Left lung (tissue), 10 donors: ENCODE results near the gene PRKN. TPM values are rescaled to one million over a fixed set of nuclear protein-coding genes. Genes with fewer than 3 reads are reported as not detected.

Experiments used
- ATAC-seq: fragments of 200-7000 bp; cut with Tn5 transposase; one replicate; pipeline ENCODE4 v1.9.1; 2020; ENCODE audit warnings: moderate library complexity
- DNase-seq, 4 donors: peaks; one replicate each; pipeline ENCODE4 v3.0.0-alpha.2; 2013 to 2020
- H3K27ac ChIP-seq, 2 donors: fragments of 200-600 bp; sonication (generic) in 1 of 2; one replicate each; pipeline versions ENCODE4 v1.5.0 to v1.8.0; 2020 to 2021
- H3K27me3 ChIP-seq, 2 donors: fragments of 200-600 bp; sonication (generic) in 1 of 2; one replicate each; pipeline versions ENCODE4 v1.5.0 to v1.8.0; 2020 to 2021
- H3K36me3 ChIP-seq, 2 donors: fragments of 200-600 bp; sonication (generic) in 1 of 2; one replicate each; pipeline versions ENCODE4 v1.5.0 to v1.8.0; 2020 to 2021
- H3K4me1 ChIP-seq, 2 donors: fragments of 200-600 bp; one replicate each; pipeline ENCODE4 v1.8.0; 2021
- H3K4me3 ChIP-seq, 2 donors: fragments of 200-600 bp; sonication (generic) in 1 of 2; one replicate each; pipeline versions ENCODE4 v1.5.0 to v1.8.0; 2020 to 2021; ENCODE audit warnings: mild to moderate bottlenecking in 1 of 2
- H3K9me3 ChIP-seq, 2 donors: fragments of 200-600 bp; sonication (generic) in 1 of 2; one replicate each; pipeline versions ENCODE4 v1.5.0 to v1.8.0; 2020 to 2021
- CTCF ChIP-seq, 2 donors: fragments of 200-600 bp; sonication (generic) in 1 of 2; IDR thresholded peaks; one replicate each; pipeline versions ENCODE4 v1.5.0 to v1.8.0; 2021; ENCODE audit warnings: antibody characterized with exemption in 2 of 2
- intact Hi-C, 2 donors: fragments of 100-400 bp; cut with DNase I; formaldehyde crosslinking; loops; one replicate each; pipeline versions ENCODE4 v1.11.2 to v1.14.2; 2022
- polyA plus RNA-seq, 6 donors: library from polyadenylated mRNA; unstranded; fragments of 120-200 nt; gene quantifications; one replicate each; pipeline ENCODE4 v1.2.1, GENCODE V29; 2013; ENCODE audit not compliant: insufficient read length in 6 of 6
- total RNA-seq, 2 donors: library from RNA; stranded (reverse); fragmentation: NEBNext Ultra II Directional; extraction: Animal tissue kit (Norgen Biotek cat#: 25700); gene quantifications; one replicate each; pipeline ENCODE4 v1.2.1, GENCODE V29; 2021
- donor health status: DM: no; HTN: yes; CAD: no.
- donor health status: DM: no; HTN: no; CAD: no.

Gene PRKN
- total and polyA plus RNA-seq, 8 donors, result 1.9 to 4.3 (median 2.5) TPM

GRCh38 chr6:162336359-162336758 is 391.2 kb downstream of the PRKN start:
- no peaks in the 10 kb centered on the region for H3K4me1 ChIP-seq
- intact Hi-C loops, result no loop called here
- DNase-seq, result no peak
- peaks cover 0 to 2% of the 10 kb centered on the region in 2 donors for H3K9me3 ChIP-seq
- no peak for TF ChIP-seq CTCF (IDR thresholded peaks at IDR 0.05)
- no peak overlapping the region for H3K4me3 ChIP-seq
- no peaks in the 10 kb centered on the region for H3K27me3 ChIP-seq
- ATAC-seq, result no peak
- H3K27ac ChIP-seq, result no peak overlapping the region
- H3K36me3 ChIP-seq, result no peaks in the 10 kb centered on the region

GRCh38 chr6:162332365-162332764 is 395.2 kb downstream of the PRKN start:
- Histone ChIP-seq H3K4me1 (no peaks in the 10 kb centered on the region), H3K27ac (no peak overlapping the region), H3K9me3 (peaks cover 0 to 3% of the 10 kb centered on the region in 2 donors), H3K27me3 (no peaks in the 10 kb centered on the region), H3K4me3 (no peak overlapping the region), H3K36me3 (no peaks in the 10 kb centered on the region)
- DNase-seq (no peak), ATAC-seq (no peak)
- TF ChIP-seq CTCF (IDR thresholded peaks at IDR 0.05), result no peak
- intact Hi-C loops, result no loop called here

- intact Hi-C loops, result no loop called here
- DNase-seq (no peak), ATAC-seq (no peak)
- Histone ChIP-seq H3K4me3 (no peak overlapping the region), H3K27ac (no peak overlapping the region), H3K36me3 (no peaks in the 10 kb centered on the region), H3K4me1 (no peaks in the 10 kb centered on the region), H3K27me3 (no peaks in the 10 kb centered on the region), H3K9me3 (peaks cover 0 to 3% of the 10 kb centered on the region in 2 donors)
- no peak for TF ChIP-seq CTCF (IDR thresholded peaks at IDR 0.05)
Measured at GRCh38 chr6:162331911-162332310, 395.7 kb downstream of the PRKN start.

- H3K27ac ChIP-seq, result no peak overlapping the region
- DNase-seq (no peak), ATAC-seq (no peak)
- intact Hi-C loops, result no loop called here
- H3K27me3 ChIP-seq, result no peaks in the 10 kb centered on the region
- H3K4me1 ChIP-seq, result no peaks in the 10 kb centered on the region
- TF ChIP-seq CTCF (IDR thresholded peaks at IDR 0.05), result no peak
- no peak overlapping the region for H3K4me3 ChIP-seq
- no peaks in the 10 kb centered on the region for H3K36me3 ChIP-seq
- peaks cover 0 to 21% of the 10 kb centered on the region in 2 donors for H3K9me3 ChIP-seq
Measured at GRCh38 chr6:162325826-162326225, 401.7 kb downstream of the PRKN start.

- H3K4me1 ChIP-seq, result no peaks in the 10 kb centered on the region
- H3K27me3 ChIP-seq, result no peaks in the 10 kb centered on the region
- DNase-seq (no peak), ATAC-seq (no peak)
- H3K9me3 ChIP-seq, result peaks cover 0 to 20% of the 10 kb centered on the region in 2 donors
- no peaks in the 10 kb centered on the region for H3K36me3 ChIP-seq
- no peak overlapping the region for H3K27ac ChIP-seq
- intact Hi-C loops, result no loop called here
- TF ChIP-seq CTCF (IDR thresholded peaks at IDR 0.05), result no peak
- H3K4me3 ChIP-seq, result no peak overlapping the region
Measured at GRCh38 chr6:162325051-162325450, 402.5 kb downstream of the PRKN start.
